Left lung (tissue), 10 donors: ENCODE data around the gene PPIL1. TPM values are rescaled to one million over a fixed set of nuclear protein-coding genes. Genes with fewer than 3 reads are reported as not detected.

Source experiments
- ATAC-seq: fragments of 200-7000 bp; cut with Tn5 transposase; one replicate; pipeline ENCODE4 v1.9.1; 2020; ENCODE audit warnings: moderate library complexity
- DNase-seq, 4 donors: peaks; one replicate each; pipeline ENCODE4 v3.0.0-alpha.2; 2013 to 2020
- H3K27ac ChIP-seq, 2 donors: fragments of 200-600 bp; sonication (generic) in 1 of 2; one replicate each; pipeline versions ENCODE4 v1.5.0 to v1.8.0; 2020 to 2021
- H3K27me3 ChIP-seq, 2 donors: fragments of 200-600 bp; sonication (generic) in 1 of 2; one replicate each; pipeline versions ENCODE4 v1.5.0 to v1.8.0; 2020 to 2021
- H3K36me3 ChIP-seq, 2 donors: fragments of 200-600 bp; sonication (generic) in 1 of 2; one replicate each; pipeline versions ENCODE4 v1.5.0 to v1.8.0; 2020 to 2021
- H3K4me1 ChIP-seq, 2 donors: fragments of 200-600 bp; one replicate each; pipeline ENCODE4 v1.8.0; 2021
- H3K4me3 ChIP-seq, 2 donors: fragments of 200-600 bp; sonication (generic) in 1 of 2; one replicate each; pipeline versions ENCODE4 v1.5.0 to v1.8.0; 2020 to 2021; ENCODE audit warnings: mild to moderate bottlenecking in 1 of 2
- H3K9me3 ChIP-seq, 2 donors: fragments of 200-600 bp; sonication (generic) in 1 of 2; one replicate each; pipeline versions ENCODE4 v1.5.0 to v1.8.0; 2020 to 2021
- intact Hi-C, 2 donors: fragments of 100-400 bp; cut with DNase I; formaldehyde crosslinking; loops; one replicate each; pipeline versions ENCODE4 v1.11.2 to v1.14.2; 2022
- polyA plus RNA-seq, 6 donors: library from polyadenylated mRNA; unstranded; fragments of 120-200 nt; gene quantifications; one replicate each; pipeline ENCODE4 v1.2.1, GENCODE V29; 2013; ENCODE audit not compliant: insufficient read length in 6 of 6
- total RNA-seq, 2 donors: library from RNA; stranded (reverse); fragmentation: NEBNext Ultra II Directional; extraction: Animal tissue kit (Norgen Biotek cat#: 25700); gene quantifications; one replicate each; pipeline ENCODE4 v1.2.1, GENCODE V29; 2021
- TF ChIP-seq, protein P1 (sequence below), 2 donors: fragments of 200-600 bp; sonication (generic) in 1 of 2; IDR thresholded peaks; one replicate each; pipeline versions ENCODE4 v1.5.0 to v1.8.0; 2021; ENCODE audit warnings: antibody characterized with exemption in 2 of 2
- donor health status: DM: no; HTN: yes; CAD: no.
- donor health status: DM: no; HTN: no; CAD: no.

The PPIL1 gene
- total and polyA plus RNA-seq, 8 donors, result 19.6 to 45.3 (median 34.5) TPM

GRCh38 chr6:36820700-36821580 lies 53.7 kb downstream of the PPIL1 start:
- H3K36me3 ChIP-seq, result no peaks in the 10 kb centered on the region
- H3K4me3 ChIP-seq, result no peak overlapping the region
- DNase-seq (peak in 1 of 4 donors; percentile 54), ATAC-seq (peak; percentile 53)
- H3K9me3 ChIP-seq, result no peaks in the 10 kb centered on the region
- H3K27ac ChIP-seq, result peak overlapping the region in 1 of 2 donors; percentile 33
- intact Hi-C loops, result no loop called here
- TF ChIP-seq, protein P1, sequence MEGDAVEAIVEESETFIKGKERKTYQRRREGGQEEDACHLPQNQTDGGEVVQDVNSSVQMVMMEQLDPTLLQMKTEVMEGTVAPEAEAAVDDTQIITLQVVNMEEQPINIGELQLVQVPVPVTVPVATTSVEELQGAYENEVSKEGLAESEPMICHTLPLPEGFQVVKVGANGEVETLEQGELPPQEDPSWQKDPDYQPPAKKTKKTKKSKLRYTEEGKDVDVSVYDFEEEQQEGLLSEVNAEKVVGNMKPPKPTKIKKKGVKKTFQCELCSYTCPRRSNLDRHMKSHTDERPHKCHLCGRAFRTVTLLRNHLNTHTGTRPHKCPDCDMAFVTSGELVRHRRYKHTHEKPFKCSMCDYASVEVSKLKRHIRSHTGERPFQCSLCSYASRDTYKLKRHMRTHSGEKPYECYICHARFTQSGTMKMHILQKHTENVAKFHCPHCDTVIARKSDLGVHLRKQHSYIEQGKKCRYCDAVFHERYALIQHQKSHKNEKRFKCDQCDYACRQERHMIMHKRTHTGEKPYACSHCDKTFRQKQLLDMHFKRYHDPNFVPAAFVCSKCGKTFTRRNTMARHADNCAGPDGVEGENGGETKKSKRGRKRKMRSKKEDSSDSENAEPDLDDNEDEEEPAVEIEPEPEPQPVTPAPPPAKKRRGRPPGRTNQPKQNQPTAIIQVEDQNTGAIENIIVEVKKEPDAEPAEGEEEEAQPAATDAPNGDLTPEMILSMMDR (IDR thresholded peaks at IDR 0.05), result no peak
- H3K4me1 ChIP-seq, result peaks cover 0 to 5% of the 10 kb centered on the region in 2 donors
- H3K27me3 ChIP-seq, result no peaks in the 10 kb centered on the region

DNA sequence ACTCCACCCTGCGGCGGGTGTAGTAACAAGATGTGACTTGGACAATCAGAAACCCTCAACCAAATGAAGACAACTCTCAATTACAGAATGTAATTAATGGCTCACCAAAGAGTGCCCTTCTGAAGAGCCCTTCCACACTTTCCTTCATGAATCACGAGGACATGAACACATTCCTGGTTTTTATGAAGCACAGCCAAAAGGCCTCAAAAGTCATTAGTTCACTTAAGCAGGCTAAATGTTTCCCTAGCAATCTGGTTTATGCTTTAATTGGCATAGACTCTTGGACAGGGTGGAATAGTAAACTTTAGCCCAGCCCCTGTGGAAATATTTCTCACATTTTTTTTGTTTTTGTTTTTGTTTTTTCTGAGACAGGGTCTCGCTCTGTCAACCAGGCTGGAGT lies 55.8 kb downstream of the PPIL1 start:
- Histone ChIP-seq H3K27me3 (no peaks in the 10 kb centered on the region), H3K4me1 (peaks cover 0 to 4% of the 10 kb centered on the region in 2 donors), H3K4me3 (no peak overlapping the region), H3K27ac (no peak overlapping the region), H3K9me3 (no peaks in the 10 kb centered on the region), H3K36me3 (no peaks in the 10 kb centered on the region)
- DNase-seq (no peak), ATAC-seq (peak; percentile 18)
- intact Hi-C loops, result no loop called here
- TF ChIP-seq, protein P1 (IDR thresholded peaks at IDR 0.05), result no peak

- TF ChIP-seq, protein P1 (IDR thresholded peaks at IDR 0.05), result no peak
- Histone ChIP-seq H3K9me3 (no peaks in the 10 kb centered on the region), H3K4me1 (peaks cover 0 to 4% of the 10 kb centered on the region in 2 donors), H3K27ac (no peak overlapping the region), H3K4me3 (no peak overlapping the region), H3K27me3 (no peaks in the 10 kb centered on the region), H3K36me3 (no peaks in the 10 kb centered on the region)
- DNase-seq (no peak), ATAC-seq (no peak)
- intact Hi-C loops, result no loop called here
These were observed 56.8 kb downstream of the PPIL1 start for GRCh38 chr6:36817847-36818246.

- Histone ChIP-seq H3K27ac (no peak overlapping the region), H3K36me3 (no peaks in the 10 kb centered on the region), H3K9me3 (no peaks in the 10 kb centered on the region), H3K4me3 (no peak overlapping the region), H3K27me3 (no peaks in the 10 kb centered on the region), H3K4me1 (no peaks in the 10 kb centered on the region)
- no peak for ATAC-seq
- intact Hi-C loops, result no loop called here
- TF ChIP-seq, protein P1 (IDR thresholded peaks at IDR 0.05), result no peak
- DNase-seq, result no peak
These were observed 57.3 kb downstream of the PPIL1 start for GRCh38 chr6:36817176-36817817.
